Germinal center (tissue), 1 donor: Measurements from ENCODE around the gene ZNF230.

Experiments
- DNase-seq: peaks from one replicate; pipeline ENCODE4 v3.0.0; 2012; ENCODE audit warnings: mixed read lengths, low spot score

The ZNF230 gene

GRCh38 chr19:44002566-44003460 is at the start of gene ZNF230:
Gene ZNF230, plus strand, starts transcription at chr19:44002957. Its CDS starts 4,122 bp downstream, at chr19:44007079.
- DNase-seq = peak; percentile 85

DNA sequence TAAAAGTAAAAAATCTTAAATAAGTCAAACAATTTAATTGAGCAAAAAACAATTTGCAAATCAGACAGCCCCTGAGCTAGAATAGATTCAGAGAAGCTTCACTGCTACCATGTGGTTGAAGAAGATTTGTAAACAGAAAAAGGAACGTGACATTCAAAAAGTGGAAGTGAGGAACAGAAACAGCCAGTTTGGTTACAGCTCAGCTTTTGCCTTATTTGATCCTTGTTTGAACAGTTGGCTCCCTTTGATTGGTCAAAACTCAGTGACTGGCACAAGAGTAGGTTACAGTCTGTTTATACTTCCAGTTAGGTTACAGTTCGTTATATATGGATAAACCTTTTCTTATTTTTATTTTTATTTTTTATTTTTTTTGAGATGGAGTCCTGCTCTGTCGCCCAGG is 45.9 kb upstream of the ZNF230 start:
- no peak for DNase-seq

DNA sequence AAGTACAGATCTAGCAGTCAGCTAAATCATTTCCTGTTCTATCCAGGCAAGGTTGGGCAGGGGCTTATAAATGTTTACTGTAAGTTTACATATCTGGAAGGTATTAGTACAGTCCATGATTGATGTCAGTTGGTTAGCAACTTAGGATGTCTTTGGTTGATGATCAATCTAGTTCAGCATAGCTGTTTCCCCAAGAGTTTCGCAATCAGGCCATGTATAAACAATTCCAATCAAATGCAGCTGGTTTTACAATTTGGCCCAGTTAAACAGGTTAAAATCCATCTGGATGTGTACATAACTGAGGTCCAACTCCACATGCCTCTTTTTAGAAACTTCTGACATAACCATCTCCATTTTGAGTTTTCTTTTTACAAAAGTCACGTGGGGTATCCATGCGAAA is 44.9 kb upstream of the ZNF230 start:
- no peak for DNase-seq

- no peak for DNase-seq
These were observed 42.3 kb upstream of the ZNF230 start for GRCh38 chr19:43960411-43960810.

- DNase-seq = no peak
These were observed 36.6 kb upstream of the ZNF230 start for GRCh38 chr19:43966079-43966694.

GRCh38 chr19:43976732-43977131 is 26.0 kb upstream of the ZNF230 start:
- DNase-seq = no peak

DNA sequence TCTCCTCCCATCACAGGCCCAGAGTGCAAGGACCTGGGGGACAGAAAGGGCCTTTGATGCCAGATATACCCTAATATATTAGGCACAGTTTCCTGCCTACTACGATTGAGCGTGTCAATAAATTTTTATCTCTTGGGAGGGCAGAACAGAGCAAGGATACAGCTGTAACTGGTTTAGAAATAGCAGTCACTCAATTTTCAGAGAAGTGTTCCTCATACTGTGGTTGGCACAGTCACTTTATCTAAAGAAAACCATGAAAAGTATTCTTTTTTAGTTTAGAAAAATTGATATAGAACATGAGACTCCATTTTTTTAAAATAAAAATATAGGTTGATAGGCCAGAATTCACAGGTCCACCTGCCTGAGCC is 19.2 kb upstream of the ZNF230 start:
- DNase-seq = no peak

DNA sequence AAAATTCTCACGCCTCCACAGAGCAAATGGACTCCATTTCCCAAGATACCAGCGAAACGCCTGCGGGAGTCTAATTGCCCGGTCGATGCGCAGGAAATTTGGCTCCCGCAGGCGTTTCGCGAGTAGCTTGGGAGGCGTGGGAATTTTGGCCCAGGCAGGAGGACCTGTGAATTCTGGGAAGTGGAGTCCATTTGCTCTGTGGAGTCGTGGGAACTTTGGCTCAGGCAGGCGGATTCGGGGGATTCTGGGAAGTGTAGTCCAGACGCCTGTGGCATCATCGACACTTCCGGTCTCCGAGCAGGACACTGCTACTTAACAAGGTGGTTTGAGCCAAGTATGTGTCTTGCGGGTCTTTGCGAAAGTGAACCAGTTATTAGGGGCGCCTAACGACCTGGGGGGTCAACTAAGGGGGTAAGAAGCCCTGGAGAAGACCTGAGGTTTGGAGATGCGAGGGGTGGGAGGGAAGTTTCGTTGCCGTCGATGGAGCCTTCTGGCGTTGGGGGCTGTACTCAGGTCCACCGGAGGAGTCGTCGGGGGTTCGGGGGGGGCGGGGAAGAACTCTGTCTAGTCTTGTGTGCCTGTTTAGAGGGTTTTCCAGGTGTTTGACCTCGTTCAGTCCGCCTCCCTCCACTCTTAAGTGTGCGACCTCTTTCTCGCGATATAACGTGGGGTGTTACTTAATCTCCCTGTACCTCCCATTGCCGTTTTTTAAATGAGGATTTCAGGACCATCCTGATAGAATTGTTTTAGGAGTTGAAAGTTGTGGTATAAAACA is 18.7 kb upstream of the ZNF230 start, which contains the start of gene ZNF155:
Gene ZNF155 (plus strand): TSS at position 277 of the 775 bp plus-strand sequence. CDS start 4,356 bp downstream, outside the sequence.
- DNase-seq = peak; percentile 61

GRCh38 chr19:43984687-43985000 is 18.1 kb upstream of the ZNF230 start:
- DNase-seq = no peak

- no peak for DNase-seq
These were observed 5.0 kb upstream of the ZNF230 start for GRCh38 chr19:43997631-43998290.

DNA sequence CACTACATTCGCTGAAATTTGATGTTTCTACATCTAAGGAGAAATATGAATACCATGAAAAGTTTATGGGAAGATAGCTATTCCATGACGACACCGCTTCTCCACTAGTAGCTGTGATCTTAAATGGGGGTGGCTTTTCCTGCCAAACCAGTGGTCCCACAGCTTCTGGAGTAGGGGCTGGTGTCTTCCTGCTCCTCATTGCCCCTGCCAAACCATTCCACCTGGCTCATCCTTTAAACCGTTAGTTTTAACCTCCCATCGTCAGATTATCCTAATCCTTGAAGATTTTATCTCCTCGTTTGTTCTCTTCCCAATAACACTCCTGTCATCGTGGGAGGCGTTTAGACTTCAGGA is 568 bp upstream of the ZNF230 start:
- DNase-seq = peak; percentile 2

GRCh38 chr19:44003461-44004009 is 778 bp downstream of the ZNF230 start:
- peak; percentile 22 for DNase-seq

GRCh38 chr19:44005973-44006372 is 3.2 kb downstream of the ZNF230 start:
- DNase-seq = no peak

DNA sequence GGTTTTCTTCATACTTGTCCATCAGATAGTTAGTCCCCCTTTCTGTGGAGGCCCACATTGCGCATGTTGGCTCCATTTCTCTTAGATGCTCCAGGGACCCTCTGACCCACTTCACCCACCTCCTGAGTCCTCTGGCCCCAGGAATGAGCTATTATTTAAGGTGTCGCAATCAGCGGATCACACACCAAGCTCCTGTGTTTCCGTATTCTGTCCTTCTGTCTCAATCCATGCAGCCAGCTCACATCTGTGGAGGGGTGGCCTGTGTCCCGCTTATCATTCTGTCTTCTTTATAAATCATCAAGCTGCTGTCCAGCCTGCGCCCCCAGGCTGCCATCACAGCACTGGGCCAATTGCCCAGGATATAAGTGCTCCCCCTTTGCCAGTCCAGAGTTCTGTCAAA is 4.7 kb downstream of the ZNF230 start:
- DNase-seq = no peak

DNA sequence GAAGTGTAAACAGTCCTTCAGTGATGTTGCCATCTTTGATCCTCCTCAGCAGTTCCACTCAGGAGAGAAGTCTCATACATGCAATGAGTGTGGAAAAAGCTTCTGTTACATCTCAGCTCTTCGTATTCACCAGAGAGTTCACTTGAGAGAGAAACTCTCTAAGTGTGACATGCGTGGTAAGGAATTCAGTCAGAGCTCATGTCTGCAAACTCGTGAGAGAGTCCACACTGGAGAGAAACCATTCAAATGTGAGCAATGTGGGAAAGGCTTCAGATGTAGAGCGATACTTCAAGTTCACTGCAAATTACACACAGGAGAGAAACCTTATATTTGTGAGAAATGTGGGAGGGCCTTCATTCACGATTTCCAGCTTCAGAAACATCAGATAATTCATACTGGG is 7.7 kb downstream of the ZNF230 start:
- no peak for DNase-seq

GRCh38 chr19:44019498-44019897 is 16.7 kb downstream of the ZNF230 start:
- no peak for DNase-seq

DNA sequence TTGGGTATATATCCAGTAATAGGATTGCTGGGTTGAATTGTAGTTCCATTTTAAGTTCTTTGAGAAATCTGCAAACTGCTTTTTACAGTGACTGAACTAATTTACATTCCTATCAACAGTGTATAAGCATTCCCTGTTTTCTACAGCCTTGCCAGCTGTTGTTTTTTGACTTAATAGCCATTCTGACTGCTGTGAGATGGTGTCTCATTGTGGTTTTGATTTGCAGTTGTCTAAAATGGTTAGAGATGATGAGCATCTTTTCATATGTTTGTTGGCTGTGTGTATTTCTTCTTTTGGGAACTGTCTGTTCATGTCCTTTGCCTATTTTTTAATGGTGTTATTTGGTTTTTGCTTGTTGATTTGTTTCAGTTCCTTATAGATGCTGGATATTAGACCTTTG is 18.5 kb downstream of the ZNF230 start:
- no peak for DNase-seq

DNA sequence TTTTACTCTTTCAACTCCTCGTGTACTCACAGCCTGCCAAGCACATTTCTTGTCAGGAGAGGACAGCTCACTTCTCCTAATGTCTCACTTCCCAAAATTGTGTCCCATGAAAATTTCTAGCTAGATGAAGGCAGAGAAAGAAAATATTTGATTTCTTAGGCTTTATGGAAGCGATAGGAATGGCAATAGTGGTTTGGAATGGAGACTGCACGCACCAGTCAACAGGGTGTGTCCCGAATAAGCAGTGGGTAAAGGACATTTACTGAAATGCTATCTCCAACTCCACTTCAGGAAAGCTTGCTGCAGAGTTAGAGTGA is 22.1 kb downstream of the ZNF230 start:
- DNase-seq = no peak

GRCh38 chr19:44025217-44025936 is 22.6 kb downstream of the ZNF230 start, which contains the start of gene ZNF222:
Gene ZNF222, plus strand, starts transcription at chr19:44025379. Its CDS starts 58 bp downstream, at chr19:44025437.
- peak; percentile 56 for DNase-seq

GRCh38 chr19:44026622-44027021 is 23.9 kb downstream of the ZNF230 start:
- DNase-seq = no peak

DNA sequence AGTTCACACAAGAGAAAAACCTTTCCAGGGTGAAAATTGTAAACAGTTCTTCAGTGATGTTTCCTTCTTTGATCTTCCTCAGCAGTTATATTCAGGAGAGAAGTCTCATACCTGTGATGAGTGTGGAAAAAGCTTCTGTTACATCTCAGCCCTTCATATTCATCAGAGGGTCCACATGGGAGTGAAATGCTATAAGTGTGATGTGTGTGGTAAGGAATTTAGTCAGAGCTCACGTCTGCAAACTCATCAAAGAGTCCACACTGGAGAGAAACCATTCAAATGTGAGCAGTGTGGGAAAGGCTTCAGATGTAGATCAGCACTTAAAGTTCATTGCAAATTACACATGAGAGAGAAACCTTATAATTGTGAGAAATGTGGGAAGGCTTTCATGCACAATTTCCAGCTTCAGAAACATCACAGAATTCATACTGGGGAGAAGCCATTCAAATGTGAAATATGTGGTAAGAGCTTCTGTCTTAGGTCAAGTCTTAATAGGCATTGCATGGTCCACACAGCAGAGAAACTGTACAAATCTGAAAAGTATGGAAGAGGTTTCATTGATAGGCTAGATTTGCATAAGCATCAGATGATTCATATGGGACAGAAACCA is 29.3 kb downstream of the ZNF230 start:
- no peak for DNase-seq
